Measurements from ENCODE around the gene MRPS5.

Gene MRPS5

DNA sequence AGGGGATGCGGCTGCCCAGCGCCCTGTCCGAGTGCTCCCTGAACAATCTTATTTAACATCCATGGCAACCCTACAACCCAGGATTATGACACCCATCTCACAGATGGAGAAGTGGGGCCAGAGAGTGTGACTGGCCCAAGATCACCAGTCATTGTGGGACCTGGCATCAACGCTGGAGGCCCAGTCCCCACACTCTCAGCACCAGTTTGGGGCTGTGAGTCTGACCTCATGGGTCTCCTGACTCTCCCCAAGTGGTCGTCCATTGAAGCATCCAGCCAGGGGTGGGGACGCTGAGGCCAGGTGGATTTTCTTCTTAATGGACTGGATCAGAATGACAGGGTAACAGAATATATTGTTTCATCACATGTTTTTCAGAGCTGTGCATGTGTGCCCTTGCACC lies 71.6 kb downstream of the MRPS5 start:
- TF ChIP-seq POLR2AphosphoS5 (IDR thresholded peaks at IDR 0.05; ENCODE audit: low read depth) (no peak), SPI1 (IDR thresholded peaks at IDR 0.05; ENCODE audit: borderline replicate concordance, low read depth) (no peak), GABPA (IDR thresholded peaks at IDR 0.05; ENCODE audit: low read depth) (no peak)
- TF ChIP-seq, protein P1, sequence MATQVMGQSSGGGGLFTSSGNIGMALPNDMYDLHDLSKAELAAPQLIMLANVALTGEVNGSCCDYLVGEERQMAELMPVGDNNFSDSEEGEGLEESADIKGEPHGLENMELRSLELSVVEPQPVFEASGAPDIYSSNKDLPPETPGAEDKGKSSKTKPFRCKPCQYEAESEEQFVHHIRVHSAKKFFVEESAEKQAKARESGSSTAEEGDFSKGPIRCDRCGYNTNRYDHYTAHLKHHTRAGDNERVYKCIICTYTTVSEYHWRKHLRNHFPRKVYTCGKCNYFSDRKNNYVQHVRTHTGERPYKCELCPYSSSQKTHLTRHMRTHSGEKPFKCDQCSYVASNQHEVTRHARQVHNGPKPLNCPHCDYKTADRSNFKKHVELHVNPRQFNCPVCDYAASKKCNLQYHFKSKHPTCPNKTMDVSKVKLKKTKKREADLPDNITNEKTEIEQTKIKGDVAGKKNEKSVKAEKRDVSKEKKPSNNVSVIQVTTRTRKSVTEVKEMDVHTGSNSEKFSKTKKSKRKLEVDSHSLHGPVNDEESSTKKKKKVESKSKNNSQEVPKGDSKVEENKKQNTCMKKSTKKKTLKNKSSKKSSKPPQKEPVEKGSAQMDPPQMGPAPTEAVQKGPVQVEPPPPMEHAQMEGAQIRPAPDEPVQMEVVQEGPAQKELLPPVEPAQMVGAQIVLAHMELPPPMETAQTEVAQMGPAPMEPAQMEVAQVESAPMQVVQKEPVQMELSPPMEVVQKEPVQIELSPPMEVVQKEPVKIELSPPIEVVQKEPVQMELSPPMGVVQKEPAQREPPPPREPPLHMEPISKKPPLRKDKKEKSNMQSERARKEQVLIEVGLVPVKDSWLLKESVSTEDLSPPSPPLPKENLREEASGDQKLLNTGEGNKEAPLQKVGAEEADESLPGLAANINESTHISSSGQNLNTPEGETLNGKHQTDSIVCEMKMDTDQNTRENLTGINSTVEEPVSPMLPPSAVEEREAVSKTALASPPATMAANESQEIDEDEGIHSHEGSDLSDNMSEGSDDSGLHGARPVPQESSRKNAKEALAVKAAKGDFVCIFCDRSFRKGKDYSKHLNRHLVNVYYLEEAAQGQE (IDR thresholded peaks at IDR 0.05; ENCODE audit: insufficient replicate concordance, low read depth), result no peak
- TF ChIP-seq, protein P2, sequence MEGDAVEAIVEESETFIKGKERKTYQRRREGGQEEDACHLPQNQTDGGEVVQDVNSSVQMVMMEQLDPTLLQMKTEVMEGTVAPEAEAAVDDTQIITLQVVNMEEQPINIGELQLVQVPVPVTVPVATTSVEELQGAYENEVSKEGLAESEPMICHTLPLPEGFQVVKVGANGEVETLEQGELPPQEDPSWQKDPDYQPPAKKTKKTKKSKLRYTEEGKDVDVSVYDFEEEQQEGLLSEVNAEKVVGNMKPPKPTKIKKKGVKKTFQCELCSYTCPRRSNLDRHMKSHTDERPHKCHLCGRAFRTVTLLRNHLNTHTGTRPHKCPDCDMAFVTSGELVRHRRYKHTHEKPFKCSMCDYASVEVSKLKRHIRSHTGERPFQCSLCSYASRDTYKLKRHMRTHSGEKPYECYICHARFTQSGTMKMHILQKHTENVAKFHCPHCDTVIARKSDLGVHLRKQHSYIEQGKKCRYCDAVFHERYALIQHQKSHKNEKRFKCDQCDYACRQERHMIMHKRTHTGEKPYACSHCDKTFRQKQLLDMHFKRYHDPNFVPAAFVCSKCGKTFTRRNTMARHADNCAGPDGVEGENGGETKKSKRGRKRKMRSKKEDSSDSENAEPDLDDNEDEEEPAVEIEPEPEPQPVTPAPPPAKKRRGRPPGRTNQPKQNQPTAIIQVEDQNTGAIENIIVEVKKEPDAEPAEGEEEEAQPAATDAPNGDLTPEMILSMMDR (IDR thresholded peaks at IDR 0.05; ENCODE audit: insufficient read depth, low read length), result no peak
- H3K4me3 ChIP-seq (replicated peaks; ENCODE audit: insufficient read depth, low read length), result no peak overlapping the region
- DNase-seq (ENCODE audit: low read depth in 1 of 2, low spot score in 1 of 2), result no peak
- peaks cover 9% of the 10 kb centered on the region for H3K27me3 ChIP-seq (ENCODE audit: insufficient read depth, poor library complexity, severe bottlenecking)
- H3K27ac ChIP-seq (replicated peaks), result no peak overlapping the region

DNA sequence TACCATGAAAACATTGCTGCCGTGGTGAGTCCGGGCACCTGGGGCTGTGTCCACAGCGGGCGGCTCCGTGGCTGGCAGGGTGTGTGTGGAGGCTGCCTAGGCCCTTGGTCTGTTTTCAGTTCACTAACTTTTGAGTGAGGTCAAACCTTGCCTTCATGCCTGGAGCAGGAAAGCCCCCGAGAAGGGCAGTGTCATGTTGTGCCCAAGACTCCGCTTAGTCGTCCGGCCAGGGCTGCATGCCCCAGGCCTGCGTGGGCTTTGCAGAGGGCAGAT lies 72.0 kb downstream of the MRPS5 start:
- no peak for DNase-seq (ENCODE audit: low read depth in 1 of 2, low spot score in 1 of 2)
- no peak overlapping the region for H3K27ac ChIP-seq (replicated peaks)
- no peak overlapping the region for H3K4me3 ChIP-seq (replicated peaks; ENCODE audit: insufficient read depth, low read length)
- H3K27me3 ChIP-seq (ENCODE audit: insufficient read depth, poor library complexity, severe bottlenecking), result peaks cover 6% of the 10 kb centered on the region
- TF ChIP-seq, protein P1 (IDR thresholded peaks at IDR 0.05; ENCODE audit: insufficient replicate concordance, low read depth), result no peak
- TF ChIP-seq SPI1 (IDR thresholded peaks at IDR 0.05; ENCODE audit: borderline replicate concordance, low read depth) (no peak), POLR2AphosphoS5 (IDR thresholded peaks at IDR 0.05; ENCODE audit: low read depth) (no peak), GABPA (IDR thresholded peaks at IDR 0.05; ENCODE audit: low read depth) (no peak)
- TF ChIP-seq, protein P2 (IDR thresholded peaks at IDR 0.05; ENCODE audit: insufficient read depth, low read length), result no peak

DNA sequence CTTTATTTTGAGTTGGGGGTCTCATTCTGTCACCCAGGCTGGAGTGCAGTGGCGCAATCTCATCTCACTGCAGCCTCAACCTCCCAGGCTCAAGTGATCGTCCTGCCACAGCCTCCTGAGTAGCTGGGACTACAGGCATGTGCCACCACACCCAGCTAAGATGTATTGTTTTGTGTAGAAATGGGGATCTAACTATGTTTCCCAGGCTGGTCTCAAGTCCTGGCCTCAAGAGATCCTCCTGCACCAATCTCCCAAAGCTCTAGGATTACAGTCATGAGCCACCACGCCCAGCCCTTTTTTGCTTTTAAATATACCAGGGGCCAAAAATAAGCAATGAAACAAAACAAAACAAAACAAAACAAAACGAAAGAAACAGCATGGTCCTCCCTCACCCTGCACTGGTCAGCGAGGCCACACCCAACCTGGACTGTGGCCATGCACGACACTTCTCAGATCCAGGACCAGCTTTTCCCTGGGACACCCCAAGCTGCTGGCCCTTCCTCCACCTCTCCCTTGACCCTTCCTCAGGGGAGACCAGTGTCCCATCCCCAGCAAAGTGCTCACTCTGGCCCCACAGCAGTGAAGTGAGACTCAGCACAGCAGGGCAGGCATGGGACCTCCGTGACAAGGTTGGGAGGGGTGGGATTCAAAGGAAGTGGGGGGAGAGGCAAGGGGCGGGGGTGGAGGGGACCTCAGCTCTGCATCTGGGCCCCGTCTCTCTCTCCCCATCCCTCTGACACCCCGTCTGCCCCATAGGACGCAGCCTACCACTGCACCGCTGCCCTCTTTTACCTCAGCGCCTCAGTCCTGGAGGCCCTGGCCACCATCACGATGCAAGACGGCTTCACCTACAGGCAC lies 72.6 kb downstream of the MRPS5 start:
- Histone ChIP-seq H3K27me3 (ENCODE audit: insufficient read depth, poor library complexity, severe bottlenecking) (peaks cover 6% of the 10 kb centered on the region), H3K27ac (replicated peaks) (no peak overlapping the region), H3K4me3 (replicated peaks; ENCODE audit: insufficient read depth, low read length) (no peak overlapping the region)
- TF ChIP-seq GABPA (IDR thresholded peaks at IDR 0.05; ENCODE audit: low read depth) (no peak), POLR2AphosphoS5 (IDR thresholded peaks at IDR 0.05; ENCODE audit: low read depth) (no peak), SPI1 (IDR thresholded peaks at IDR 0.05; ENCODE audit: borderline replicate concordance, low read depth) (no peak)
- TF ChIP-seq, protein P1 (IDR thresholded peaks at IDR 0.05; ENCODE audit: insufficient replicate concordance, low read depth), result no peak
- TF ChIP-seq, protein P2 (IDR thresholded peaks at IDR 0.05; ENCODE audit: insufficient read depth, low read length), result no peak
- DNase-seq (ENCODE audit: low read depth in 1 of 2, low spot score in 1 of 2), result no peak

Data from HL-60 (cell line).